H1 (cell line): Measurements from ENCODE around the gene ORC3.

Experiments used
- BRCA1 ChIP-seq: IDR thresholded peaks from 2 replicates; pipeline ENCODE4 v1.6.1; 2012; ENCODE audit warnings: low read depth, low read length, improper control_type of control experiment
- CEBPB ChIP-seq: IDR thresholded peaks from 2 replicates; pipeline ENCODE4 v1.6.1; 2012; ENCODE audit warnings: low read depth, low read length
- GABPA ChIP-seq: IDR thresholded peaks from 2 replicates; pipeline ENCODE4 v1.6.1; 2011; ENCODE audit warnings: mild to moderate bottlenecking, low read length, moderate library complexity, borderline replicate concordance; ENCODE audit not compliant: insufficient read depth
- RNF2 ChIP-seq: fragments of 200-900, 300-1000 bp; sonication (generic); IDR thresholded peaks from 2 replicates; pipeline ENCODE4 v1.7.1; 2016; ENCODE audit warnings: borderline replicate concordance, low read depth, mild to moderate bottlenecking, antibody characterized with exemption, low read length; ENCODE audit not compliant: poor library complexity, severe bottlenecking; ENCODE audit errors: missing control alignments
- SP1 ChIP-seq: IDR thresholded peaks from 2 replicates; pipeline ENCODE4 v1.6.1; 2011; ENCODE audit warnings: low read depth, low read length
- SP4 ChIP-seq: IDR thresholded peaks from 2 replicates; pipeline ENCODE4 v1.6.1; 2012; ENCODE audit warnings: low read length, inconsistent platforms
- YY1 ChIP-seq: IDR thresholded peaks from 2 replicates; pipeline ENCODE4 v1.6.1; 2011; ENCODE audit warnings: low read depth, mild to moderate bottlenecking, low read length
- TF ChIP-seq, protein P1 (sequence below), 3 experiments: IDR thresholded peaks; 1 replicate in 2 of 3; 2 replicates in 1 of 3; pipeline versions ENCODE4 v1.5.1 to v1.6.1; 2011; ENCODE audit warnings: low read length in 3 of 3, mild to moderate bottlenecking in 3 of 3, inconsistent platforms in 2 of 3, low read depth in 1 of 3, moderate library complexity in 1 of 3; ENCODE audit not compliant: insufficient read depth in 1 of 3; ENCODE audit errors: control extremely low read depth in 1 of 3
- TF ChIP-seq, protein P2 (sequence below): IDR thresholded peaks from 2 replicates; pipeline ENCODE4 v1.6.1; 2012; ENCODE audit warnings: inconsistent platforms

DNA sequence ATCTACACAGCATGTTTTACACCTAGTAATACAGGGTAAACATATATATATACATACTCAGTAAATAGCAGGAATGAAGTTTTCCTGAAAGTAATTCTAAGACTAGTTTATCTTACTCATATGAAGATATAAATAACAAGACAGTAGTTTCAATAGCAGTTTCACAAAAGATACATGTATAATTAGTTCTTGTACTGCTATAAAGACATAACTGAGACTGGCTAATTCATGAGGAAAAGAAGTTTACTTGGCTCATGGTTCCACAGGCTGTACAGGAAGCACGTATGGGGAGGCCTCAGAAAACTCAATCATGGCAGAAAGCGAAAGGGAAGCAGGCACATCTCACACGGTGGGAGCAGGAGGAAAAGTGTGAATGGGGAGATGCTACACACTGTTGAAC lies 17.1 kb upstream of the ORC3 start:
- TF ChIP-seq SP1 = no peak
- TF ChIP-seq, protein P1, sequence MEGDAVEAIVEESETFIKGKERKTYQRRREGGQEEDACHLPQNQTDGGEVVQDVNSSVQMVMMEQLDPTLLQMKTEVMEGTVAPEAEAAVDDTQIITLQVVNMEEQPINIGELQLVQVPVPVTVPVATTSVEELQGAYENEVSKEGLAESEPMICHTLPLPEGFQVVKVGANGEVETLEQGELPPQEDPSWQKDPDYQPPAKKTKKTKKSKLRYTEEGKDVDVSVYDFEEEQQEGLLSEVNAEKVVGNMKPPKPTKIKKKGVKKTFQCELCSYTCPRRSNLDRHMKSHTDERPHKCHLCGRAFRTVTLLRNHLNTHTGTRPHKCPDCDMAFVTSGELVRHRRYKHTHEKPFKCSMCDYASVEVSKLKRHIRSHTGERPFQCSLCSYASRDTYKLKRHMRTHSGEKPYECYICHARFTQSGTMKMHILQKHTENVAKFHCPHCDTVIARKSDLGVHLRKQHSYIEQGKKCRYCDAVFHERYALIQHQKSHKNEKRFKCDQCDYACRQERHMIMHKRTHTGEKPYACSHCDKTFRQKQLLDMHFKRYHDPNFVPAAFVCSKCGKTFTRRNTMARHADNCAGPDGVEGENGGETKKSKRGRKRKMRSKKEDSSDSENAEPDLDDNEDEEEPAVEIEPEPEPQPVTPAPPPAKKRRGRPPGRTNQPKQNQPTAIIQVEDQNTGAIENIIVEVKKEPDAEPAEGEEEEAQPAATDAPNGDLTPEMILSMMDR (IDR thresholded peaks at IDR 0.05; ENCODE audit: control extremely low read depth in 1 of 3, insufficient read depth in 1 of 3, low read depth in 1 of 3, low read length in 3 of 3) = no peak
- no peak for TF ChIP-seq BRCA1
- TF ChIP-seq YY1 = no peak
- no peak for TF ChIP-seq RNF2
- no peak for TF ChIP-seq GABPA
- no peak for TF ChIP-seq CEBPB
- TF ChIP-seq SP4 = no peak
- TF ChIP-seq, protein P2, sequence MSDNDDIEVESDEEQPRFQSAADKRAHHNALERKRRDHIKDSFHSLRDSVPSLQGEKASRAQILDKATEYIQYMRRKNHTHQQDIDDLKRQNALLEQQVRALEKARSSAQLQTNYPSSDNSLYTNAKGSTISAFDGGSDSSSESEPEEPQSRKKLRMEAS = no peak
